Activated gamma-delta T cell treated with Interleukin-2 at 50 U/mL for 16 hours (primary cell): ENCODE measurements around the gene CTNNBIP1.

Experiments
- DNase-seq: peaks from one replicate; pipeline ENCODE4 v3.0.0-alpha.2; 2020

The CTNNBIP1 gene

DNA sequence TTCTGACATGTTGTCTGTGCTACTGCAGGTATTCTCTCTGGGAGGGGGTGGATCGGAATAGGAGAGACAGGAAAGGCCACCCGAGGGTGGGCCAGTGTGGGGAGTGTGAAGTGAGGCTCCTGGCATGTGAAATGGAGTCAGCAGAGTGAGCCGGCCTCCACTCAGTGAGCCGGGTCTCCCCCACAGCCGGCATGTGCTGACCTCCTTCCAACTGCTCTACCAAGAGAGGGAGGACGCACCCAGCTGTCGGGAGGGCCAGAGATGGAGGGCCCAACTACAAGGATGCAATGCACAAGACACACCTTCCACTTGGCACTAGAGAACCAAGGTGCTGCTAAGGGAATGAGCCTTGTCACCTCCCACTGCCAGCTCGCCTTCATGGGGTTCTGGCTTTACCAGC, 58.1 kb downstream of the CTNNBIP1 start:
- no peak for DNase-seq

DNA sequence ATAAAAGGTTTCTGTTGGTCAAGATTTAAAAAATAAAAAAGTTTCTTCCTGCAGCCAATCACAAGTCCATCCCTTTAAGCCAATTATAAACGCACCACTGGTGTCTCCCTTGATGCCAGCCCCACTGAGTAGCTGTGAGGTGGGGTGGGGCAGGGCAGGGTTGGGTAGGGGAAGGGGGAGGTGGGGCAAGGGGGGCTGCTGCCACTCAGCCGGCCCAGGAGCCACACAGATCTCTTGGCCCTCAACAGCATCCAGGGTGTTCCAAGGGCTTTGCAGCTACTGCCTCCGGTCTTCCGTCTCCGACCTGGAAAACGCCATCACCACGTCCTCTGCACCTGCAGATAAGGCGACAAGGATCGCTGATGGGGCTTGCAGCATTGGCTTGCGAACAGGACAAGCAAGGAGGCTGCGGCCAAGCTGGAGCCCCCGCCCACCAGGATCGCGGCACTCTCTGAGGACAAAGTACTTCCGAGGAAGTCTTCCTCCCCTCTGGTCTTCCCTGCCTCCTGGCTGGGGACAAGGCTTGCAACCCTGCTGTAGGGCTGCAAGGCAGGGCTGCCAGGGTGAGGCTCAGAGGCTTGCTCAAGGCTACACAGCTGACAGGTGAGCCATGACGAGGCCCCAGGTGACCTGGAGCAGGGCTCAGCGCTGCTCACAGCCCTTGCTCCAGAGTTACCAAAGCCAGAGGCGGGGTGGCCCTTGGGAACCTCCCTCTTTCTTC, 59.5 kb downstream of the CTNNBIP1 start:
- no peak for DNase-seq

DNA sequence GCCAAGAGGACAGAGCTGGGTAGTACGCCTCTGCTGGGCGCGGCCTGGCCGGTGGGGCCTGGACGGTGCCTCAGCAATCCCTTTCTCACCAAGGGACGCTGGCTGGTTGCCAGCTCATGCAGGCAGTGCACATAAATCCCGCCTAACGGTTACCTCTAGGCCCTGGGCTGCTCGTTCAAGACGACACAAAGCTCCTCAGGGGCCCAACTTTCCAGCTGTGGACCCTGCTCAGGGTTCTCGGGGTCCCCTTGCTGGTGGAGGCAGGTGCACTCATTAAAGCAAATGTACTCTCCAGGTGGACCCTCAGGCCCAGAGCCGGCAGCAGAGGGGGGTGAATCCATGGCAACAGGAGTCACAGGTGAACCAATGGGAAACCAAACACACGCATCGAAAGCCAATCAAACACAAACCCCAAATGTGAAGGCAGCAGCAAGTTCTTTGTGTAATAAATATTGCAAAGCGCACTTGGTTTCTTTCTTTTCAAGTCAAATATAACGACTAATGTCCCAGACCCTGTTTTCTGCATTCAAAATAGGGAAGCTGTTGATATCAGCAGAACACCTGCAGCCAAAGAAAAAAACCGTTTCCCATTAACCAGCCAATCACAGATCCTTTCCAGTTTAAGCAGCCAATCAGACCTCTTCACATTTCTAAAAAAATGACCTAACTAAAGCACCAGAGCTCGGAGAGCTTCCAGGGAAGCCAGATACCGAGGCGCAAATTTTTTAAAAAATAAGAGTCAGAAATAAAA, 60.2 kb downstream of the CTNNBIP1 start:
- no peak for DNase-seq

DNA sequence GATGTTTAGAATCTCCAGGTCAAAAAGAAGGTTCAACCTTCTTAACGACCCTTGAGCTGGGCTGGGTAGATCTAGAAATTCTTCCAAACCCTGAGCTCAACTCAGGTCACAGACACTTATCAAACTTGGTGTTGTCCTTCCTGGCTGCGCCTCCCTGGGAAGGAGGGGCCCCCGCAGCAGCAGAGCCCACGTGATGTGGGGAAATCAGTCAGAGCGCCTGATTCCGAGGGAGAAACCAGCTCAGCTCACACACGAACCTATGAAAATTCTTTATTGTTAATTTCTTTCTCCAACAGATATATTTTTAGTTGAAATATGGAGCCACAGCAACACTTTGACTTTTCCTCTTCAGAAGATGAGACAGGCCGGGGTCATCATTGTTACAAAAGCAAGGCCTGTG, 62.0 kb downstream of the CTNNBIP1 start:
- DNase-seq, result no peak

DNA sequence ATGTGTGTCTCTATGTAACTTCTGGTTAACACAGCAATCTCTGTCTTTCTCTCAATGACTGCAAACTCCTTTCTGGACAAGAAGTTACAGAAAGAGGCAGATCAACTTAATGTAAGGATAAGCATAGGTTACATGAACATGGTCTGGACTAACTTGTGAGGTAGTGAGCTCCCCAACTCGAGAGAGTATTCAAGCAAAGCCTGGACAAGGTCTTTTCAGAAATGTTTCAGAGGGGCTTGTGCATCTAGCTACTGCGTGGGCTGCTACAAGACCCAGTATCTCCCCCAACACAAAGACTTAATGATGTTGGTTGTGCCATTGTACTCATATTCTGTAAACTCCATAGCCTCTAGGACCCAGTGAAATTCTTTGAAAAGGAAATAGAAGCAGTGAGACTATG, 62.8 kb downstream of the CTNNBIP1 start:
- DNase-seq, result no peak

DNA sequence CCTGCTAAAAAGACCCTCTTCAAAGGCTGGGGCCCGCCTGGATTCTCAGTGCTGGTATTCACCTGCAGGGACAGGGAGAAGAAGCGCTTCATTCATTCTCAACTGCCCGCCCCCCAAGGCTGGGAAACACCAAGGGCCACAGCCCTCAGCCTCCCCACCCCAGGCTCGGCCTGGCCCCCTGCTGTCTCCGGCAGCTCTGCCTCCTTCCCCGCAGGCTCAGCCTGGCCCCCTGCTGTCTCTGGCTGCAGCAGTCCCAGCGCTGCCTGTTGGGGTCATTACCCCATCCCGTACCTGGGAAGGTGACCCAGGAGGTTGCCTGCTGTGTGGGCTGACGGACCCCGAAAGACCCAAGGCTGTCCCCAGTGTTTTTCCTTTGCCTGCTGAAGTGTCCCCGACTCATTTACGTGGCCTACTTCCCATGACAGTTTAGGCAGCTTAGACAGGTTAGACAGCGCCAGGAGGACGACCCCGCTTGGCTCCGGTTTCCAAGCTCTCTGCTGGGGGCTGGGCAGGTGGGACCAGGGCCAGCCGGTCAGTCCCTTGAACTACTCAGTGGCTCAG, 63.4 kb downstream of the CTNNBIP1 start:
- no peak for DNase-seq

DNA sequence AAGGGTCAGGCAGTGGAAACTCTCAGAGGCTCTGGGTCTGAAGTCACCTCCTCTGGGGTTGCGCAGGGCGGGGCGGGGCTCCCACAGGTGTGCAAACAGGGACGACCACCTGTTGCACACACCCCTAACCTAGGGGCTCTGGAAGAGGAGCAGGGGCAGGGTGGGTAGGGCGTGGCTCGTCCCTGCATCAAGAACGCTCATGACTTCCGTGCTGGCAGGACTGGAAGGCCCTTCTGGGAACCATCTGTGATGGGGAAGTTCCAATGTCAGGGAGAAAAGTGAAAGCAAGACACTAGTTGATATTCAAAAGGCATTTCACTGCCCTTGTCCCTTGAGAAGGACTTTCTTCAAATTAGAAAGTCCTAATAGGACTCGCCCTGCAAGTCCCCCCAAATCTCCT, 64.2 kb downstream of the CTNNBIP1 start:
- no peak for DNase-seq

DNA sequence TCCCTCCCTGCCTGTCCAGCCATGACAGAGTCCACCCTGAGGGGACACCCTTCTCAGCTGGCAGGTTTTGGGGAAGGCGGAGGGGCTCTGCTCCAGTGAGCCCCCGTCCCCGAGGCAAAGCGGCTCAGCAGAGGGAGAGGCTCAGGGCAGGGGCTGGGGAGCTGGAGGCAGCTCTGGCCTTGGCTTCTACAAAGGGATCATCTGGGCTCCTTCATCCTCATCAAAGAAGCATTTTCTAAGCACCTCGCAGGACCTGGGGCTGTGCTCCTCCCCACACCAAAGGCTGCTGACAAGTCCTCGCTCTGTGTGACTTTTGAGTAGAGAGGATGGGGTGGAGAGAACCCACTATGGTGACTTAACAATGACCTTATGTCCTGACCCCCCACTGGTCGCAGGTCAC, 65.3 kb downstream of the CTNNBIP1 start:
- no peak for DNase-seq

DNA sequence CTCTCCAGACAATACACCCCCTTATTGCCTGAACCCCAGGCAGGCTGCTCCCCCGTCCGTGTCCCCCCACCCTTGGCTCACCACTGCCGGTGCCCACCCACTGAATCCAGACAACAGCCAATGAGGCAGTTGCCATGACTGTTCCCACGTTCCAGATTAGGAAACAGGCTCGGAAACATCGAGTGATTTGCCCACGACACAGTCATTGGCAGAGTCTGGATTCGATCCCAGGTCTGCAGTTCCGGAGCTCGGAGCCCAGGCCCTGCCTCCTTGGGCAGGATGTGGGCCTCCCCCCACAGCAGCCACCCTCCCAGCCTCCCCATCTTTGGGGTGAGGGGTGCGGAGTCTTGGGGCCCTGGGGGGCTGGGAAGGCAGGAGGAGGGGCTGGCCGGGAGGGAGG, 66.0 kb downstream of the CTNNBIP1 start:
- no peak for DNase-seq

DNA sequence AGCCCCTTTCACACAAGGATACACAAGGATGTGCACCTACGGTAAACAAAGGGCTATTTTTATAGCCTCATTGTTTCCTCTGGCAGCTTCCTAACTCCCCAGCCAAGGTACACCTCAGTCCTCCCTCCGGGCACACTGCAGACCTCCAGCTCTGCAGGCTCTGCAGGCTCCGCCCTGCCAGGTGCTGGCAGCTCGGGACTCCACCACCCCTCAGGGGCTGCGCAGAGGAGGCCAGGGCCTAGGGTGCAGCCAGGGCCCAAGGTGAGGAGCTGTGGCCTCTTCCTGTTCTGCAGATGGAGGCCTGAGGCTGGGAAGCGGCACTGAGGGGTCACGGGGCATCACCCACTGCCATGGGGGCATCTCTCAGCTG, 66.5 kb downstream of the CTNNBIP1 start:
- no peak for DNase-seq

DNA sequence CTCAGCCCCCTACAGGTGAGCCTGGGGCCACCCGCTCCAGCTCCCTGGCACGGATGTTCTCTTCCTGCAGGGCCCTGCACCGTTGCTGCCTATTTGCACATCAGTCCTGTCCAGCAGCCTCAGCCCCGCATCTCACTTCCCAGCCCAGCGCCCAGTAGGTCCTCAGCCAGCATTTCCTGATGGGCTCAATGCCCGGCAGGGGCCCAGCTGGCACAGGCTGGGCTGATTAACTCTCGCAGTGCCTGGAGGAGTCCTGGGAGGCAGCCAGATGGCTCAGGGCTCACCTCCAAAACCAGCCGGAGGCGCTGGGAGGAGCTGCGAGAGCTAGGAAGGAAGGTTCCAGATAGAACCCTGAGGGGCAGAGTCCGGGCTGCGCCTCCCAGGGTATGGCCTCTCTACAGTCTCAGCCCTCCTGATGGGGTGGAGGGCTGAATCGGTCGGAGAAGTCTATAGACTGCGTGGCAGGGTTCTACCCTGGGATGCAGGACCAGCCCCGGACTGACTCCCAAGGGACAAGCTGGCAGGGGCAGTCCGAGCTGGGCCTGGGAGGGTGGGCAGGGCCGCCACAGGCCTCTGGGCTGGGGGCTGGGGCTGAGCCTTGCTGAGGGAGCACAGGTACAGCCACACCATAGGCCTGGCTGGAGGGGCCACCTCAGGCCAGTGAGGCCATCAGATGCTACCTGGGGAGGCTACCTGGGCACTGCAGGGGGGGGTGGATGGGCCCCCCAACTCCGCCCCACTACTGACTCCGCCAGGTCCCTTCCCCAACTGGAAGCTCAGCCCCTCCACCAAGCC, 67.1 kb downstream of the CTNNBIP1 start:
- no peak for DNase-seq

DNA sequence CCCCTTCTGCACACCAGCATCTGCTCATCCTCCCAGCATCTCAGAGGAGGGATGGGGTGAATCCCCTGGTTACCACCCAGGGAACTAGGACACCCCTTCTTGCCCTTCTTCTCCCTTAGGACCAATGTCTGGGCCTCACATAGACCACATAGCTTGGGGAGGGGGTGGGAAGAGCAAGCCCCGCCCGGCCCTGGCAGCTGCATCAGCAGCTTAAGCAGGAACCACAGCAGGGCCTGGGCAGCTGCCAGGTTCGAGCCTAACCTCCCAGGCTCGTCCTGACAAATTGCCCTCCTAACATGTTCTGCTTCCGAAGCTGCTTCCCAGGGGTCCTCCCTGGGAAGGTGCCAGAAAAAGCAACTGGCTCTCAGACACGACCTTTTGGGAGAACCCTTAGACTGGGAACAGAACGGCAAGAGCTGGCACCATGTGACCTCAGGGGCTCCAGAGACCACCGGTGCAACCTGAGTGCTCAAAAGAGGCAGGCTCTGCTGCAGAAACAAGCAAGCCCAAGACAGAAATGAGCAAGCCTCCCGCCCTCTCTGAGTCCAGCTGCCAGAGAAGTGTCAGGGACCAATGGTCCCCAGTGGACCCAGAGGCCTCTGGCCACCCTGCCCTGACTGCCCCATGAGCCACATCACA, 67.9 kb downstream of the CTNNBIP1 start:
- no peak for DNase-seq

DNA sequence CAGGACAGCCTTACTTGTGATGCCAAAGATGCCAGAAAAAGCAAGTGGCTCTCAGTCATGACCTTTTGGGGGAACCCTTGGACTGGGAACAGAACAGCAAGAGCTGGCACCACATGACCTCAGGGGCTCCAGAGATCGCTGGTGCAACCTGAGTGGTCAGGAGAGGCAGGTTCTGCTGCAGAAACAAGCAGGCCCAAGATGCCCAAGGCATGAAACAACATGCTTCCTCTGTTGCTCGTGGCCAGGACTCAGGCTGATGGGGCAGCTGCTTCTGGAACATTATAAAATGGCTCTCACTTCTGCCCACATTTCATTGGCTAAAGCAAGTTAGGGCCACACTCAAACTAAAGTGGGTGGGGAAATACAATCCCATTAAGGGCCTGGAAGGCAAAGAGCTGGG, 68.6 kb downstream of the CTNNBIP1 start:
- no peak for DNase-seq

DNA sequence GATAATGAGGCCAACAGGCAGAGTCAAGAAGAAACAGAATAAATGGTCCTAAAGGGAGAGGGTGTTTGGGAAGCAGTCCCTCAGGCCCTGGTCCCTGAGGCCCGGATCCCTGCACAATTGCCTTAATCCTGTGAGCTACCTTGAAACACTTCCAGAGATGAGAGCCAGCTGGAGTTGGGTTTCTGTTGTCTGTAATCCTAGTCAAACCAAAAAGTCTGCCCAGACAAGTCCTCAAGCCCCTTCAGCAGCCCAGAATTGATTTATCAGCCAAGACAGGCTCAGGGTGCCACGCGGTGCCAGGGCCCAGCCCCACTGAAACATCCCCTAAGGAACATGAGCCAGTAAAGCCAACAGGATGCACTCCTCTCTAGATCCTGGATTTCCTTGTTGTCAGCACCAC, 69.9 kb downstream of the CTNNBIP1 start:
- no peak for DNase-seq

DNA sequence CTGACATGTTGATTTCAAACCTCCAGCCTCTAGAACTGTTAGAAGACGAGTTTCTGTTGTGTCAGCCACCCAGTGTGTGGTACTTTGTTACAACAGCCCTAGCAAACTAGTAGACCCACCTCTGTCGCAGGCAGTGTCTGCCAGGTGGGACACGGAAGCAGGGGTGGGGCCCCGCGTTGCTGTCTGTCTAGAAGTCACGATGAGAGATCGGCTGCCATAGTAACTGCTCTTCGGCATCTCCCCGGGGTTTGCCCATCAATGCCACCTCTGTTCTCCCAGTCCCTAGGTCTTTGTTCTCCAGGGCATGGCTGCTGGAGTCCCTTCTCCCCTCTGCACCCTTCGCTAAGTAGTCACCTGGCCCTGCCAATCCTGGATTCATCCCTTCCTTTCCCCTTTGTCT, 71.1 kb downstream of the CTNNBIP1 start:
- no peak for DNase-seq

DNA sequence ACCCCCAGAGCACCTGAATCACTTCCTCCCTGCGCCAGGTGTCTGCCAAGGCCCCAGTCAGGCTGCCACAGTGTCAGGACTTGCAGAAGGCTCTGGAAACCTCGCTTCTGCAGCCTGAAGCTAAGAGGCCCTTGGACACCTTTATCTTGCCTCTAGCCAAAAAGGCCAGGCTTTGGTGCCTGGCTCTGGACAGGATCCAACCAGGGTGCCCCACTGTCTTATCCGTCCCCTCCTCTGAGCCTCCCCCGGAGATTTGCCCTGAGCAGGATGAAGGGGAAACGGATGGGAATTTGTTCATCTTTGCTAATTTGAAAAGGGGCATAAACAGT, 73.5 kb downstream of the CTNNBIP1 start:
- no peak for DNase-seq

DNA sequence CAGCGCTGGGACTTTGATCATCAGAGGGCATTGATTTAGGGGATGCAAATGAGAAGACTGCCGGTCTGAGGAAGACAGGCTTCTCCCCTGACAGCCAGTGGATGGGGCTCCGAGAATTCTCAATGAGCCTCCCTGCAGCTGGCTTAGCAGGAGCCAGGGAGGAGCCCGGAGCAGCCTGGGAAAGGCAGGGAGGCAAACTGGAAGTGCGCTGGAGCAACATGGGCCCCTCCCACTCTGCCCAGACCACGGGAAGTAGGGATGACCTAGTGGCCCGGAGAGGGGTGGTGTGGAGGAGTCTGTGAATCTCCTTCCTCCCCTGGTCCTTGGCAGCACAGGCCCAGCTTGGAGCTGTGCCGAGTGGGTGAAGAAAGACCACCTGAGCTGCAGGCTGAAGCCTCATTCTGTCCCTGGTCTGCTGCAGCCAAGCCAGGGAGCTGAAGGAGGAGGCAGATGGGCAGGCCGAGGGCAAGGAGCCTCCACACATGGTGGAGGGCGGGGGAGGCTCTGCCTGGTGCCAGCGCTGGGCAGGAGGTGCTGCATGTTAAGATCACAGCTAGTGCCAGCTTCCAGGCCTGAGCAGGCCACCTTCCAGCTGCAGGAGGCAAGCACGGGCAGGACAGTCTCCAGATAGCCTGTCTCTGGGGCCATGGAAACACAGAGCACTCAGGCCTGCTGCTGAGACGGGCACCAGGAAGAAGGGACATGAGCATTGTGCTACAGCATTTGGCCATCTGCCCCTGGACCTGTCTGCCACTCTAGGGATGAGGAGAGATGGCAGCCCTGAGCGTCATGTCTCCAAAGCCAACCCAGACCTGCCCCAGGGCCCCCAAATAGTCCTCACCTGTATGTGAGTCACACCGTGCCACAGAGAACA, 74.1 kb downstream of the CTNNBIP1 start:
- no peak for DNase-seq

DNA sequence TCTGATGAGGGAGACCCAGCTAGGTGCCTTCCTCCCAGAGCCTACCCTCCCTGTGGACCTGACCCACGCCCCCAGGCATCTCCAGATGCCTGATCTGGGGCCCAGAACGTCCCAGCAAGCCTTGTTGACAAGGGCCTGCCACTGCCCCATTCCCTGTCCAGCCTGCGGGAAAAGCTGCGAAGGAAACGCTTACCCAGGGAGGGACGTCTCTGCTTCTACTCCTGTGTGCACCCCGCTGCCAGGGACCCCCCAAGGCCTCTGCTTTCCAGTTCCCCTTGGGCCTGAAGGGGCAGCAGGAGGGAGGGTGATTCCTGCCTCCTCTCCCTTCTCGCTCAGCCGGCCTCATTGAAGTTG, 74.7 kb downstream of the CTNNBIP1 start:
- DNase-seq, result no peak

DNA sequence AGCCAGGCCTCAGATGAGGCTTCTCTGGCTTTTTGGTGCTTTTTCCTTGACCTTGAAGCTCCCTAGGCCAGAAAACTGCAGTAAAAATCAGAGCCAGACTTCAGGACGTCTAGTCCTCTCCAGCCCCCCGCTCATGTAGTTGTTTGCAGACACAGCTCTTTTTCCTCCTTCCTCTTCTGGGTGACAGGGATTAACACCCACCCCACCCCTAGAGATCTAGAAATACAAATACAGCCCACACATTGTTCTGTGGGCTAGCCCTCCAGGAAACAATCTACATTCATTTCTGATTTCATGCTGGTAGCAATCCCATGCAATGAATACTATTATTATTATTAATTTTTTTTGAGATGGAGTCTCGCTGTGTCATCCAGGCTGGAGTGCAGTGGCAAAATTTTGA, 76.4 kb downstream of the CTNNBIP1 start:
- no peak for DNase-seq

DNA sequence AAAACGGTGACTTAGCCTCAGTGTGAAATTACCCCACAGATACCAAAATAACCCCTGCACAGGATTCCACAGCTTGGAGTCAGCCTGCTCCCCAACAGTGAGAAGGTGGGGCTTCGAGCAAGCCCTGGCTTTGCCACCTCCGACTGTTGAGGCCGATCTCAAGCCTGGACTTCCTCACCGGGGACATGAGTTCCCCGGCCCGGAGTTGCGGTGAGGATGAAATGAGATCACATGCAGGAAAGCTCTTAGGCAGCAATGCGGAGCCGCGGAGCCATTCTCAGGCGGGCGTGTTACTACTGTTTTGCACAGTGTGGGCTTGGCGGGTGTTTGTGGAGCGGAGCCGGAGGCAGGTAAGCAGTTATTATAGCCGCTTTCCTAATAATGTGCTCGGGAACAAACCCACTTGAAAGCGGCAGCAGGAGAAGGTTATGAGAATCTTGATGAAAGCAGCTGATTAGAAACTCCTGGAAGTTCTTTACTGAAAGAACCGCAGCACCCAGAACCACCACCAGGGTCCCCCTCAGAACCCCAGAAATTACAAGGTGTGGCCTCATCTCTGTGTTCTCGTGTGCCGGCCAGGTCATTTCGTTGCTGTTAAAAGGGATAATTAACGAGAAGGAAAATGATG, 82.4 kb downstream of the CTNNBIP1 start:
- no peak for DNase-seq

DNA sequence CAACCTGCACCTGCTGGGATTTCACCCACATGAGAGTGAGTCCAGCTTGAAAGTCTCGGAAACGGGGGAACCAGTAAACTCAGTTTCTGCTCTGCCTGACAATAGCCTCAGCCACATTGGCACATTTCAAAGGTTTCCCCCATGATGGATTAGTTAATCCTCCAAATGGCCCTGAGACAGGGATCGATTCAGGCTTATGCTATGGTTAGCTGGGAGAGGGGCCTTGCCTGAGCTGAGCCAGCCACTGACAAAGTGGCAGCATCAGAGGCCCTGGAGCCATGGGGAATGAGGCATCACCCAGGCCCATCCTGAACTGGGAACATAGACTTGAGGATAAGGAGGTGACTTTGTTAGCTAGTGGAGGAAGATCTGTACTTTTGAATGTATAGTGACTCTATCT, 83.5 kb downstream of the CTNNBIP1 start:
- DNase-seq, result no peak

DNA sequence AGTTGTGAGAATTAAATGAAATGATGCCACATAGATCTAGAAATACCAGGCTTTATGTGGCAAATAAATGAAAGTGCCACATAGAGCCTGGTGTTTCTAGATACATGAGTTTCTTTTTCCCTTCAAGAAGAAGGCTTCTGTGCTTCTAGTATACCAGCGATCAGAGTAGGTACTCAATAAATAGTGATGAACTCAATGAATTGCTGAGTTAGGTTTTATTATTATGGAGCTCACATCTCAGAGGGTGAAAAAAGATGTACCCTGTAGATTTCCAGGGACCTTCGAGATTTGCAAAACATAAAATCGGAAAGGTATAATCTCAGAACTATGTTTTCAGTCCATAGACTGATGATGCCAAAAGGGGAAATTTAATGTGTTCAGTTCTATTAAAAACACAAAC, 84.0 kb downstream of the CTNNBIP1 start:
- no peak for DNase-seq
